Nasal cavity respiratory epithelium epithelial cell of viscerocranial mucosa (primary cell): ENCODE measurements around the gene GOLGA6L25. TPM values are rescaled to one million over a fixed set of nuclear protein-coding genes. Genes with fewer than 3 reads are reported as not detected.

Experiments used
- total RNA-seq: library from RNA; depleted of rRNA; stranded (reverse); fragments of >200 nt; gene quantifications from 2 replicates; pipeline ENCODE4 v1.2.3, GENCODE V29; 2014

The GOLGA6L25 gene
- total RNA-seq: not detected in 2 replicates

GRCh38 chr15:28553268-28553667 is at the start of gene GOLGA6L25:
TSS of gene GOLGA6L25 (plus strand) at chr15:28553568. CDS start at chr15:28553629, 61 bp downstream.

GRCh38 chr15:28532954-28533353 is 20.4 kb upstream of the GOLGA6L25 start, which contains the start of gene GOLGA8G:
TSS of gene GOLGA8G (minus strand) at chr15:28532971. CDS start at chr15:28532909, 62 bp downstream.

Other genes with a start within 250 kb of the GOLGA6L25 start
- 38.3 and 73.7 TPM in 2 replicates for gene HERC2, start 231.4 kb upstream of the GOLGA6L25 start, total RNA-seq
- not detected in 2 replicates for gene GOLGA6L24, start 195.5 kb upstream of the GOLGA6L25 start, total RNA-seq
- gene GOLGA8F, start 174.9 kb upstream of the GOLGA6L25 start, total RNA-seq: under 0.01 and 0.21 TPM in 2 replicates
- 0.07 TPM in 1 of 2 replicates, not detected in the other for gene GOLGA8G, start 20.6 kb upstream of the GOLGA6L25 start, total RNA-seq
- gene GOLGA8M, start 158.9 kb downstream of the GOLGA6L25 start, total RNA-seq: not detected in 2 replicates